ENCODE data around the gene PRSS1.
"Not testable (repeated sequence)": the region's sequence is repeated elsewhere in the genome, so short reads cannot be mapped to it uniquely, and the experiment has no call there.

PRSS1 gene

GRCh38 chr7:142748410-142748809 lies 862 bp upstream of the PRSS1 start:
- not testable (repeated sequence) for DNase-seq

- DNase-seq: no peak
These were observed 1.2 kb downstream of the PRSS1 start for GRCh38 chr7:142750321-142750938.

- not testable (repeated sequence) for DNase-seq
These were observed 2.4 kb downstream of the PRSS1 start for GRCh38 chr7:142751526-142752175.

GRCh38 chr7:142752376-142753225 lies 3.3 kb downstream of the PRSS1 start:
- DNase-seq: no peak

GRCh38 chr7:142753366-142753765 lies 4.1 kb downstream of the PRSS1 start:
- no peak for DNase-seq

GRCh38 chr7:142753925-142754491 lies 4.7 kb downstream of the PRSS1 start:
- not testable (repeated sequence) for DNase-seq

GRCh38 chr7:142754681-142755575 lies 5.7 kb downstream of the PRSS1 start:
- DNase-seq: no peak

GRCh38 chr7:142758312-142758711 lies 9.0 kb downstream of the PRSS1 start:
- not testable (repeated sequence) for DNase-seq

GRCh38 chr7:142759433-142759832 lies 10.2 kb downstream of the PRSS1 start:
- DNase-seq: no peak

GRCh38 chr7:142760071-142760642 lies 10.9 kb downstream of the PRSS1 start:
- no peak for DNase-seq

- DNase-seq: not testable (repeated sequence)
These were observed 12.3 kb downstream of the PRSS1 start for GRCh38 chr7:142761606-142762005.

- no peak for DNase-seq
These were observed 12.8 kb downstream of the PRSS1 start for GRCh38 chr7:142762104-142762503.

GRCh38 chr7:142767451-142767850 lies 18.2 kb downstream of the PRSS1 start:
- no peak for DNase-seq

- DNase-seq: no peak
These were observed 18.6 kb downstream of the PRSS1 start for GRCh38 chr7:142767861-142768260.

- DNase-seq: not testable (repeated sequence)
These were observed 19.6 kb downstream of the PRSS1 start for GRCh38 chr7:142768885-142769284.

GRCh38 chr7:142770661-142771352 lies 21.5 kb downstream of the PRSS1 start, which contains the start of gene PRSS2:
TSS of gene PRSS2 (plus strand) at chr7:142770970. CDS start at chr7:142770983, 13 bp downstream.
- no peak for DNase-seq

- no peak for DNase-seq
These were observed 22.1 kb downstream of the PRSS1 start for GRCh38 chr7:142771353-142771723.

- no peak for DNase-seq
These were observed 22.8 kb downstream of the PRSS1 start for GRCh38 chr7:142772051-142772450.

GRCh38 chr7:142772673-142773072 lies 23.4 kb downstream of the PRSS1 start:
- DNase-seq: no peak

- DNase-seq: no peak
These were observed 24.0 kb downstream of the PRSS1 start for GRCh38 chr7:142773230-142773629.

Measured in activated effector memory CD4-positive, alpha-beta T cell treated with anti-CD3 and anti-CD28 coated beads, Interleukin-2, amount 50 U/mL, for 16 hours (primary cell).